GM18861 (cell line): ENCODE results near the gene HDGFL2.

ENCODE experiments used
- ATAC-seq: cut with Tn5 transposase; IDR thresholded peaks from one replicate; pipeline ENCODE4 v1.9.1; 2021; ENCODE audit not compliant: unreplicated experiment

Gene HDGFL2

DNA sequence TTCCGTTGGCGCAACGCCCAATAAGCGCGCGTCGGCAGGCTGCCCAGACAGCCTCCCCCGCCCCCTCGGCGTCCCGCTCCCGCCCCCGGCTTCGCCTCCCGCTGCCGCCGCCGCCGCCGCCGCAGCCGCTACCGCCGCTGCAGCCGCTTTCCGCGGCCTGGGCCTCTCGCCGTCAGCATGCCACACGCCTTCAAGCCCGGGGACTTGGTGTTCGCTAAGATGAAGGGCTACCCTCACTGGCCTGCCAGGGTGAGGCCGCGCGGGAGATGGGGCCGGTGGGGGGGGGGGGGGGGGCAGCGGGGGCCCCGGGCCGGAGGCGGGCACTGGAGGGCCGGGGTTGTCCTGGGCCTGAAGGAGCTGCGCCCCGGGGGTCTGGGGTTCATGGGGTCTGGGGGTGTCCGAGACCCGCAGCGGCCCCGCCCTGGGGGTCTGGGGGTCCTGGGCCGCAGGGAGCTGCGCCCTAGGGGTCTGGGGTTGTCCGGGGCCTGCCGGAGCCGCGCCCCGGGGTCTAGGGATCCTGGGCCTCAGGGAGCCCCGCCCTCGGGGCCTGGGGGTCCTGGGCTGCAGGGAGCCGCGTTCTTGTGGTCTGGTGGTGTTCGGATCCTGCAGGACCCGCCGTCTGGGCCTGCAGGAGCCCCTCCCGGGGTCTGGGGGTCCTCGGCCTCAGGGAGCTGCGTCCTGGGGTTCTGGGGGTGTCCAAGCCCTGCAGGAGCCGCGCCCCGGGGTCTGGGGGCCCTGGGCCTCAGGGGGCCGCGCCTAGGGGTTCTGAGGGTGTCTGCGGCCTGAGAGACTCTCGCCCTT, at the start of gene HDGFL2:
Gene HDGFL2, plus strand, starts transcription at position 124 of the 801 bp plus-strand sequence. Its CDS starts 54 bp downstream, at position 178.
- no peak for ATAC-seq

DNA sequence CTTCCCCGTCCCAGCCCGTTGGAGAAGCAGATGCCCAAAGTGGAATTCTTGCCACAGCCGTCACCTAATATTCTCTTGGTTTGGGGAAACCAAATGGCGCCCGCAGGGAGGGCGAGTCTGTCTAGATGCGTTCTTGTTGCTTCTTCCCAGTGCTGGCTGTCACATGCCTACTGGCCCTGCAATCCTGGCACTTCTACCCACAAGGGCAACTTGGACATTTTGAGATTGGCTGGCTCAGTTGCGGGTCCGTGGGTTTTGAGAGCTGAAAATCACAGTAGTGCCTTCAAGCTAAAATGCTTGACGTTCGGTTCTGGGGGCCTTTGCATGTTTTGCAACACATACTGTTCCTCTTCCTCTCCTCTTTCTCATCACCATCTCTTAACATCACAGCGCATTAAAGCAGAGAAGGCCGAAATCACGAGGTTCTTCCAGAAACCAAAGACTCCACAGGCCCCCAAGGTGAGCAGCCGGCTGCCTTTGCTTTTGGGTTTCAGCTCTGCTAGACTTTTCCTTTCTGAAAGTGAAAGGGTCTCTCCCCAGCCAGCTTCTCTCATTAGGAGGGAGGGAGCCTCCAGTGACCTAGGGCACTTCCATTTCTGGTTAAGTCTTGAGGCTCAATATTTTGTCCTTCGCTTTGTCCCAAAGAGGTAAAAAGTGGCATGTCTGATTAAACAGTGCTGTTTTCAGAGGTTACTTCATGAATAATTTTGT, 48.5 kb upstream of the HDGFL2 start:
- ATAC-seq: no peak

DNA sequence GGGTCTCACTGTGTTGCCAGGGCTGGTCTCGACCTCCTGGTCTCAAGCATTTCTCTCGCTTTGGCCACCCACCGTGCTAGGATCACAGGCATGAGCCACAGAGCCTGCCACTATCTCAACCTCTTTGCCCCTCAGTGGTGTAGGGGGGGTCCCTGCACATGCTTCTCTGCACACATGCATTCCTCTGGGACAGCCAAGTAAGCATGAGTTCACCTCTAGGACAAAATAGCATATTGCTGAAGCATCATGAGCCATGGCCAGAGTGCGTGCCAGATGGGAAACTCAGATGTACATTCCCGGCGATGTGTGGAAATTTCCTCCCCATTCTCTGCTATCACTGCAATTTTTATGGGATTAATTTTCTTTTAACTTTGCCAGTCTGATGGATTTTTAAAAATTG, 46.6 kb upstream of the HDGFL2 start:
- no peak for ATAC-seq

DNA sequence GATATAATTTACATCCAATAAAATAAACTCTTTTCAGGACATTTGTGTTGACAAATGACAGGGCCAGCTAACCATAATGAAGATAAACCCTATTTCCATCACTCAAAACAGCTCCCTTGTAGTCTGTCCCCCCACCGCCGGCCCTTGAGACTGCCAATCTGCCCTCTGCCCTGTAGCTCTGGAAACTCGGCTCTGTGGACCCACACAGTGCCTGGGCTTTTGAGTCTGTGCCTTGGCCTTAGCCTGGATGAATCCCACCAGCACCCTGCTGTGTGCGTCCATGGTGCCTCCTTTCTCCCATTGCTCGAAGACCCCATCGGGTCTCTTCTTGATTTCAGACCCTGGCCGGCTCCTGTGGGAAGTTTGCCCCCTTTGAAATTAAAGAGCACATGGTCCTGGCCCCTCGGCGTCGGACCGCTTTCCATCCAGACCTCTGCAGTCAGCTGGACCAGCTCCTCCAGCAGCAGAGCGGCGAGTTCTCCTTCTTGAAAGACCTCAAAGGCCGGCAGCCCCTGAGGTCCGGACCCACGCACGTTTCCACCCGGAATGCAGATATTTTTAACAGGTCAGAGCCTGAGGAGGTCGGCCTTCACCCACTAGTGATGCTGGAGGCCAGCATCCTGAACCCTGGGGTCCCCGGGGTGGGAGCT, 43.6 kb upstream of the HDGFL2 start:
- no peak for ATAC-seq

DNA sequence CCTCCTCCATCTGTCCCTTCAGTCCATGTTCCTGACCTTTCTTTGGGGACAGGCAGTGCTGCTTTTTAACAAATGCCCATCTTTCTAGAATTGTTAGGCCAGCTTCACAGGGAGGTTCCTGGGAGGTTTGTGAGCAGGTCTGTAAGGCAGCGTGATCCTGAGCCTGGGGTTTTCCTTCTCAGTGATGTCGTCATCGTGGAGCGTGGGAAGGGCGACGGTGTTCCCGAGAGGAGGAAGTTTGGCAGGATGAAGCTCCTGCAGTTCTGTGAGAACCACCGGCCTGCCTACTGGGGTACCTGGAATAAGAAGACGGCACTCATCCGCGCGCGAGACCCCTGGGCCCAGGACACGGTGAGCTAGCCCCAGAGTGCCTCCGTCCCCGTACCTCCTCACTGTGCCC, 42.8 kb upstream of the HDGFL2 start:
- no peak for ATAC-seq

DNA sequence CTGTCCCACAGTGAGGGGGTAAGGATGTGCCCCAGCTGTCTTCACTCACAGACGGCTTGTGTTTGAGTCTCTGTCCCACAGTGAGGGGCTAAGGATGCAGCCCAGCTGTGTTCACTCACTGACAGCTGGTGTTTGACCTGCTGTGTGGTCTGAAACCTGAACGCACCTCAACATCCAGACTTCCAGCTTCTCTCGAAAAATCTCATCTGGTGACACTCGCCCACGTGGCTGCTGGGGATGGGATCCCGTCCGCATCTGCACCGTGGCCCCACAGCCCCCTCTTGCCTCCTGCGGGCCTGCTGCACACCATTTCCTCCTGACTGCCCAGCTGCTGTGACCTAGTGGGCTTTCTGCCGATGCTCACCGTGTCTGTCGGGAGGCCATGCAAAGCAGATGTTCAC, 42.3 kb upstream of the HDGFL2 start:
- no peak for ATAC-seq

DNA sequence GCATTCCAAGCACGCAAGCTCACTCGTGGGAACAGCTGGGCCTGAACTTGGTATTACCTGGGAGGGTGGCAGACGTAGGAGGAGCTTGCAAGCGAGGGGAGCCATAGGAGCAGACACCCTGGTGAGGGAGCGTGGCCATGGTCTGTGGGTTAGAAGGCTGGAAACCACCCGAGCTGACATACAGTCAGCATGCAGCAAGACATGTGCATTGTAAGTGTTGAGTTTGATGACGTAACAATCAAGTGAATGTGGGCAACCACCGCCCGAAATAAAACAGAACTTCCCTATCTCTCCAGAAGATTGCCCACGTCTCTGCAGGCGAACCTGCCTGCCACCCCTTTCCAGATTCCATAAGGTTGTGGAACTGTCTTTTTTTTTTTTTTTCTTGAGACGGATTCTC, 41.3 kb upstream of the HDGFL2 start:
- ATAC-seq: no peak

DNA sequence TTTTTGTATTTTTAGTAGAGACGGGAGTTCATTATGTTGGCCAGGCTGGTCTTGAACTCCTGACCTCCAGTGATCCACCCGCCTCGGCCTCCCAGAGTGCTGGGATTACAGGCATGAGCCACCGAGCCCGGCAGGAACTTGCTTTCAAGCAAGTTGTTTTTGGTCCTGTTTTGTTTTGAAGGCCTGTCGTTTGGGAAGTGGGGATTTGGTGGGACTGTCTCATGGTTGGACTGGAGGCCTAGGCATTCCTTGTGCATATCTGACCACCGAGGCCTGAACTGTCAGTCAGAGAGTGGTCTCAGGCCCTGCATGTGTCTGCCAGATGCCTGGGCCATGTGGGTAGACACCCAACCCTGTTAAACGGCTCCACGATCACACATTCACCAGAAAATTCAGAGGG, 40.8 kb upstream of the HDGFL2 start:
- ATAC-seq: no peak

DNA sequence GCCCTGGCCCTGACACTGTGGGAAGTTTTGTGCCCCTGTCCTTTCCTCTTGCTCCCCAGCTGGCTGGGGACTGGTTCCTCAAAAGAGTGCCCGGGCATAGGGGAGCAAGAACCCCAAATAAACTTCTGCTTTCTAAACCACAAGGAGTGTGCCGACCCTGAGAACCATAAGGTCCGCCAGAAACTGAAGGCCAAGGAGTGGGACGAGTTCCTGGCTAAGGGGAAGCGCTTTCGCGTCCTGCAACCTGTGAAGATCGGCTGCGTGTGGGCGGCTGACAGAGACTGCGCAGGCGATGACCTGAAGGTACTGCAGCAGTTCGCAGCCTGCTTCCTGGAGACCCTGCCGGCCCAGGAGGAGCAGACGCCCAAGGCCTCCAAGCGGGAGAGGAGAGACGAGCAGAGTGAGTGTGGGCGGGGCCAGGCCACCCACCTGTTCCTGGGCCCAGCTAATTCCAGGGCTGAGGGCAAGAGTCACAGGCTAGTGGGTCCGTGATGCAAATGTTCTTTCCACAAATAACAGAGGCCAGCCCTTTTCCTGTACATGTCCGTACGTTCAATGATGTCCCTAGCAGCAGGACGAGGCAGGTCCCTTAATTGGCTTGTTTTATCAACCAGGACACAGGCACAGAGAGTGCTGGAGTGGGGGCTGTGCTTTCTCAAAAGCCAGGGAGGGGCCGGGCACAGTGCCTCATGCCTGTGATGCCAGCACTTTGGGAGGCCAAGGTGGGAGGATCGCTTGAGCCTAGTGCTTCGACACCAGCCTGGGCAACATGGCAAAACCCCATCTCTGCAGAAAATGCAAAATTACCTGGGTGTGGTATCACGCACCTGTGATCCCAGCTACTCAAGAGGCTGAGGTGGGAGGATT, 40.1 kb upstream of the HDGFL2 start:
- ATAC-seq: no peak

DNA sequence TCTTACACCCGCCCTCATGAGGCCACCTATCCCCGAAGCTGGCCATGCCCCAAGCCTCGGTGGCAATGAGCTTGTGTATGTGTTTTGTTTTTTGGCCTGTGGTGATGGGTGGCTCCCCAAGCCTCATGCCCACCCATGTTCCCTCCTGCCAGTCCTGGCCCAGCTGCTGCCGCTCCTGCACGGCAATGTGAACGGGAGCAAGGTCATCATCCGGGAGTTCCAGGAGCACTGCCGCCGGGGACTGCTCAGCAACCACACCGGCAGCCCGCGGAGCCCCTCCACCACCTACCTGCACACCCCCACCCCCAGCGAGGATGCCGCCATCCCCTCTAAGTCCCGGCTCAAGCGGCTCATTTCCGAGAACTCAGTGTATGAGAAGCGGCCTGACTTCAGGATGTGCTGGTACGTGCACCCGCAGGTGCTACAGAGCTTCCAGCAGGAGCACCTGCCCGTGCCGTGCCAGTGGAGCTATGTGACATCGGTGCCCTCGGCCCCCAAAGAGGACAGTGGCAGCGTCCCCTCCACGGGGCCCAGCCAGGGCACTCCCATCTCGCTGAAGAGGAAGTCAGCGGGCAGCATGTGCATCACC, 39.1 kb upstream of the HDGFL2 start:
- no peak for ATAC-seq

DNA sequence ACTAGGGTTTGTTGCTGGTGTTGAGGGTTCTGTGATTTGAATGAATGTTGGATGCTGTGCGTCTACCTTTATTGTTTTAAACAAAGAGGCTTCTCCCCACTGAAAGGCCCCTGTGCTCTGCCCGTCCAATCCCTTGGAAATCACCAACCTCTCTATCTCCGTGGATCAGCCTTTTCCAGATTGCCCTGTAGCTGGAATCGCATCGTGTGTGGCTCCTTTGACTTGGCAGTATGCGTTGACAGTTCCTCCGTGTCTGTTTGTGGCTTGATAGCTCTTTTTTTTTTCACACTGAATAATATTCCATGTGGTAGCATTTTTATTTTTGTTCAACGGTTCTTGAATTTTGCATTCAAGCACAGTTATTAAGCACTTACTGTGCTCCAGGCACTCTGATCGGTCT, 37.7 kb upstream of the HDGFL2 start:
- ATAC-seq: no peak

DNA sequence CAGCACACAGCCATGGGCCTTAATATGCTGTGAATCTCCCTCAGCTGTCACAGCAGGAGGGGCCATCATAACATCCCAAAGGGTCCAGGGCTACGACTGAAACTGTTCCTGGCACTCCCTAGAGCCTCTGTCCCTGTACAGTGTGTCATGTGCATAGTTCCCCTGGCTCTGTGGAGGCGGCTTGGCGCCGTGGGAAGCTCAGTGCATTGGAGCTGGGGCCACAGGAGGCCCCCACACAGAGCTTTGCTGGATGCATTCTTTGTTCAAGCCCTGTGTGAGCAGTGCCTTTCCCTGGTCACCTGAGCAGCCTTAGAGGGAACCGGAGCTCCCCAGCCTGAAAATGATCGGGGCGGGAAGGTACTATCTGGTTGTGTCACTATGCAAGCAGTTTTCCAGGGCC, 35.9 kb upstream of the HDGFL2 start:
- ATAC-seq: no peak

DNA sequence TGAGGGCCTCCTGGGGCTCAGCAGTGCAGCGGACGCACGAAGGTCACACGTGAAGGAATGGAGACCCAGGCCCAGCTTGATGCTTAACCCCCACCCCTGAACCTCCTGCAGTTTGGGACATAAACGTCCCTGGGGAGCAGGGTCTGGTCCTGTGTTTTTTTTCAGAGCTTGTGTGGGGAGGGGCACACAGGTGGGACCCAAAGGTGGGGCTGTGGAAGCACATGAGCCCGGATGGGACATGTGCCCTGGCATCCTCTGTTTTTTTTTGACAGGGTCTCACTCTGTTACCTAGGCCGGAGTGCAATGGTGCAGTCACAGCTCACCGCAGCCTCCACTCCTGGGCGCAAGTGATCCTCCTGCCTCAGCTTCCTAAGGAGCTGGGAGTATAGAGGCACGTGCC, 35.0 kb upstream of the HDGFL2 start:
- no peak for ATAC-seq

DNA sequence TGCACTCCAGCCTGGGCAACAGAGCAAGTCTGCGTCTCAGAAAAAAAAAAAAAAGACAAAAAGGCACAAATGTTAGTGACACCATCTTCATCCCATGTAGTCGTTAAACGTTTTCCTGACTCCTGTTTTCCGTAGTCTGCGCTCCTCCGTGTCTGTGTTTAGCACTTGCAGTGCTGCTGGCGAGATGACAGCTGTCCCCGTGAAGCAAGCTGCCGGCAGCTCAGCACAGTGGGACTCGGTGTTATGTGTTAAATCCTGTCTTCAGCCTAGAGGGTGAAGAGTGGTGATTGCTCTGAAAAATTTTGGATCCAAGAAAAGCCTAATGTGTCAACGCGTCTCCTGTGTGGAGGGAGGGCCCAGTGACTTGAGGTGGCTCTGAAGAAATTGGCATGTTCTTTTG, 32.9 kb upstream of the HDGFL2 start:
- no peak for ATAC-seq

DNA sequence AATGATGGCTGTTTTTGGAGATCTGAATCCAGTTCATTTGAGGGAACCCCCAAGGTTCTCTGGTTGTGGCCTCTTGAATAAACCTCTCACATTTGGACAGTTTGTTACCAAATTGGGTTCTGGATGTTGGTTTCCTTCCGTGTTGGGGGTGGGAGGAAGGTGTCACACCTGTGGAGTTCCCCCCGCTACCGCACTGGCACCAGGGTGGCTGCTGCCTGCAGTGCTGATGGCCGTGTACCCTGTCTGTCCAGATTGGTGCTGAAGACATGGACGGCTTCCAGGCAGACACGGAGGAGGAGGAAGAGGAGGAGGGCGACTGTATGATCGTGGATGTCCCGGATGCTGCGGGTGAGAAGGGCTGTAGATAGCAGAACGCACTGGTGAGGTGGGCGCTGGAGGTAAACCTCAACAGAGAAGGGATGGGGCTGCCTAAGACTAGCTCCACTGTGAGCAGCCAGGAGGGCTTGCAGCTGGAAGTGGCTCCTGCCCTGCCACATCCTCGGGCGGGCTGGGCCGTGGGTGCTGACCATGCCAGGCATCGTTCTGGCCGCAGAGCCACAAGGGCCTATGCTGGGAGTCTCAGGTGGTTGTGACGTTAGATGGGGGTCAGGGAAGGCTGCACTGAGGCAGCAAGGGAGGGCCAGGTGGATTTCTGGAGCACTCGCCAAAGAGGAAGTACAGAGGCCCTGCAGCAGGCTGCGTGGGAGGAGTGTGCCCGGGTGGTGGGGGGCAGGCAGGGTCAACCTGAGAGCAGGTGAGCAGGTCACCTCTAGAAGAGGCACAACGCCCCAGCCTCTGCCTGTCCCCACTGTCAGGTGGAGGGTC, 29.9 kb upstream of the HDGFL2 start:
- no peak for ATAC-seq

DNA sequence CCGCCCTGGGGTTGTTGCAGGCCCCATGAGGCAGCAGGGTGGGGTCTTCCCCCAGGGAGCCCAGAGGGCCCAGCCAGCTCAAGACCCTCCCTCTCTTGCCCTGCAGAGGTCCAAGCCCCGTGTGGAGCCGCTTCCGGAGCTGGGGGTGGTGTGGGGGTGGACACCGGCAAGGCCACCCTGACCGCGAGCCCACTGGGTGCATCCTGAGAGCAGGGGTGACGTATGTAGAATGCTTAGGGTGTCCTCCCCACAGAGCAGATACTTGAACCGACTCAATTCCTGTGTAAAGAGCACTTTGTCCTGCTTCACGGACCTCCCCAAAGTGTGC, 29.3 kb upstream of the HDGFL2 start:
- no peak for ATAC-seq

DNA sequence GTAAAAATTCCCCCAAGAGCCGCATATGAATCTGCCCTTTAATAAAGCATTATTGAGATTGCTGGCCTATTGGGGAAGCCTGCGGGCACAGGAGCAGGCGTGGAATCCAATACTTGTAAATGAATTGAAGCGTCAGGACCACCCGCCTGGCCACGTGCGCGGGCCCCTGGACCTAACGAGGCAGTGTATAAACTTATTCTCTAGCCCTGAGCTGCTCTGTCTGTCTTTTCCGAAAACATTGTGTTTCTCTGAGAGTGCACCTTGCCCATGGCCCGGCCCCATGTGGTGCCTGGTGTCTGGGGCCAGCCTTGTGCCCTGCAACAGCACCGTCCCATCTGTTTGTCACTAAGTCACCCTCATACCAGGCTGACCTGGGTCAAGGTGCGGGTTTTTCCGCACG, 28.9 kb upstream of the HDGFL2 start:
- ATAC-seq: no peak

DNA sequence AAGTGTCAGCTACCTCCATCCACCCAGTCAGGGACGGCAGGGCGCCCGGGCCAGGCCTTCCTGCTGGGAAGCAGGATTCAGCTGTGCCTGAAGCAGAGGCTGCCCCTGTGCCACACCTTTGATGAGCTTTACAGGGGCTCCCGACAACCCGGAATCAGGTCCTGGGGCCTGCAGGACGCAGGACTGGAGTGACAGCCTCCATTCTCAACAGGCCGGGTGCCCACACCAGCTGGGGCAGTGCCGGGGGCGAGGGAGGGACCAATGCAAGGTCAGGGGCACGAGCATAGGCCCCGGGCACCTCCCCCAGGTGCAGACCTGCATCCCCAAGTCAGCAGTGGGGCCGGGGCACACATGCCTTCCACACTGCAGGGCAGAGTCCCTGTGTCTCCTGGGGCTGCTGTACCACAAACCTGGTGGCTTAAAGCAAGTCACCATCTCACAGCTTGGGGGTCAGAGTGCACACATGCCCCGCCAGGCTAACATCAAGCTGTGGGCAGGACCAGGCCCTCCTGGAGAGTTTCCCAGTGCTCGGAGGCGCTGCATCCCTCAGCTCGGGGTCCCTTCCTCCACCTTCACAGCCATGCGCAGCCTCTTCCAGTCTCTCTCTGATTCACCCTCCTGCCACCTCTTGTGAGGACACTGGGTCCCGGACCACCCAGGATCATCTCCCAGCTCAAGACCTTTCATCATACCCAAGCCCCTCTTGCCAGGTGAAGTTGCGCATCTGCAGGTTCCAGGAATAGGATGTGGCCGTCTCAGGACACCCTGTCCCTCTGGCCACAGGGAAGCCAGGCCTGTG, 27.9 kb upstream of the HDGFL2 start:
- no peak for ATAC-seq
